Measurements from ENCODE around the gene AK5. TPM values are rescaled to one million over a fixed set of nuclear protein-coding genes. Genes with fewer than 3 reads are reported as not detected.

AK5 gene
- total RNA-seq, 1 donor from 2014 or later, result 1.8 TPM

DNA sequence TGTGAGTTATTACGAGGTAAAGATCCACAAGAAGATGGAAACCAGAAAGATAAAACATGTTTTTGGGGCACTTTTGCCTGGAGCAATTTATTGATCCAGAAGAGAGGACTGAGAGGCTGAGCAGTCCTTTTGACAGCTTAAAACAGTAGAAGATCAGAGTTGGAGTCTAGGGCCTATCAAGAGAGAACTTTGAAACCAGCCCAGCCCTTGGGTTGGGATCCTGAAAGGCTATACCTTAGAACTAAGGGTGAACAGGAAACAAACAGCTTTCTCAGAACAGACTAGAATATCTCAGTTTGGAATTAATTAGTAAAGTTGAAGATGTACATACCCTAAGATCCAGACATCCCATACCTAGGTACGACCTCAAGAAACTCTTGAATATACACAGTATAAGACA lies 311.1 kb downstream of the AK5 start:
- H3K4me3 ChIP-seq (ENCODE audit: low read depth, low read length), result no peak overlapping the region
- no peaks in the 10 kb centered on the region for H3K36me3 ChIP-seq (ENCODE audit: control insufficient read depth, insufficient read depth, low read length)
- DNase-seq (ENCODE audit: low read depth), result no peak
- no peaks in the 10 kb centered on the region for H3K27me3 ChIP-seq (ENCODE audit: control insufficient read depth, insufficient read depth, low read length)
- TF ChIP-seq CTCF (IDR thresholded peaks at IDR 0.05; ENCODE audit: insufficient read depth, low read length, poor library complexity, severe bottlenecking), result no peak

DNA sequence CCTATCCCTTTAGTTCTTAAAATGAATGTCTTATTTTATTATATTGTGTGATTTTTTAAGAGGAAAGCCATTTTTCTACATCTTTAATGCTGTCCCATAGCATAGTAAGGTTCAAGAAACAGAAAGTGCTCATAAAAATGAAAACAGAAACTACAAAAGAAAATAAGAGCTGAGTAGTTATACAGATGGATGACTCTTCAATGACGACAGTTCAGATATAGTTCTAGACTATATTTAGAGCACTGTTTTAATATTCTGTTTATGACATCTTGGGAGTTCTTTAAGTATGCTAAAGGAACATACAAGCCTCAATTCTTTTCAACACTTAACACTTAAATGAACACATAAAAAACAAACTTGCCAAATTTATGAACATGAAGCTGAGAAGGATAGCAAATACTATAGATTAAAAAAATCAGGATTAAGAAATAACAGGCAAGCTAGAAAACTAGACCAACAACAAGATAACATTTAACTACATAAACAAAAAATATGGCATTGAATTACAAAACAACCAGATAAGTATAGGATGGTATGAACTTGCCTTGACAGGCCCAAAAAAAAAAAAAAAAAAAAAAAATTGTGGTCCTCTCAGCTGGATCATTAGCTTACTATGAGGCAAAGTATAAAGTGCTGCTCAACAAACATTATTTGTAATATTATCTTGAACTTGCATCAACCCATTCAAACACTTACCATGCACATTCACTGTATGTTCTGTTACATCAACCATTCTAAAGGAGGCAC lies 312.7 kb downstream of the AK5 start:
- TF ChIP-seq CTCF (IDR thresholded peaks at IDR 0.05; ENCODE audit: insufficient read depth, low read length, poor library complexity, severe bottlenecking), result no peak
- no peak for DNase-seq (ENCODE audit: low read depth)

DNA sequence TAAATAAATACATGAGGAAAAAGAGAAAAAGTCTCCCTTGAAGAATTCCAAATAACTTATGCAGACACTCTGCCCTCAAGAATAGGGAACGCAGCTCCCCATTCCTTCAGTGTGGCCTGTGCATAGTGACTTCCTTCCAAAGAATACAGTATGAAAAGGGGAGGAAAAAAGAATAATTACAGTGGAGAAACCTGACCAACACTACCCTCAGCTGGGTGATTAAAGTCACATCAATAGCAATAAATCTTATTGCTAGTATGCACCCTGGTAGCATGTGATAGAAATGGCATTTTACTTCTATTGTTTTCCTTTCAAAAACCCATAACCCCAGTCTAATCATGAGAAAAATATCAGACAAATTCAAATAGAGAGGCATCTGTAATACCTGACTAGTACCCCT lies 315.5 kb downstream of the AK5 start:
- Histone ChIP-seq H3K36me3 (ENCODE audit: control insufficient read depth, insufficient read depth, low read length) (no peaks in the 10 kb centered on the region), H3K27me3 (ENCODE audit: control insufficient read depth, insufficient read depth, low read length) (no peaks in the 10 kb centered on the region), H3K4me3 (ENCODE audit: low read depth, low read length) (no peak overlapping the region)
- no peak for DNase-seq (ENCODE audit: low read depth)
- TF ChIP-seq CTCF (IDR thresholded peaks at IDR 0.05; ENCODE audit: insufficient read depth, low read length, poor library complexity, severe bottlenecking), result no peak

More for the DNA sequence above, 312.7 kb downstream of the AK5 start:
- Histone ChIP-seq H3K4me3 (ENCODE audit: low read depth, low read length) (no peak overlapping the region), H3K27me3 (ENCODE audit: control insufficient read depth, insufficient read depth, low read length) (no peaks in the 10 kb centered on the region), H3K36me3 (ENCODE audit: control insufficient read depth, insufficient read depth, low read length) (no peaks in the 10 kb centered on the region)

- peak; percentile 35 for DNase-seq (ENCODE audit: low read depth)
- Histone ChIP-seq H3K36me3 (ENCODE audit: control insufficient read depth, insufficient read depth, low read length) (peaks cover 1% of the 10 kb centered on the region), H3K4me3 (ENCODE audit: low read depth, low read length) (no peak overlapping the region), H3K27me3 (ENCODE audit: control insufficient read depth, insufficient read depth, low read length) (no peaks in the 10 kb centered on the region)
- TF ChIP-seq CTCF (IDR thresholded peaks at IDR 0.05; ENCODE audit: insufficient read depth, low read length, poor library complexity, severe bottlenecking), result no peak
Measured at GRCh38 chr1:77605246-77606026, 323.6 kb downstream of the AK5 start.

GRCh38 chr1:77608893-77609292 lies 327.1 kb downstream of the AK5 start:
- TF ChIP-seq CTCF (IDR thresholded peaks at IDR 0.05; ENCODE audit: insufficient read depth, low read length, poor library complexity, severe bottlenecking), result no peak
- Histone ChIP-seq H3K27me3 (ENCODE audit: control insufficient read depth, insufficient read depth, low read length) (no peaks in the 10 kb centered on the region), H3K36me3 (ENCODE audit: control insufficient read depth, insufficient read depth, low read length) (peaks cover 1% of the 10 kb centered on the region), H3K4me3 (ENCODE audit: low read depth, low read length) (no peak overlapping the region)
- DNase-seq (ENCODE audit: low read depth), result no peak

Other genes with a start within 250 kb of the AK5 start
- 20.1 and 27.7 TPM in 2 replicates for gene PIGK, start 62.6 kb upstream of the AK5 start, total RNA-seq

All from kidney epithelial cell (primary cell).